ENCODE results near the gene RAB11FIP4. TPM values are rescaled to one million over a fixed set of nuclear protein-coding genes. Genes with fewer than 3 reads are reported as not detected.

Gene RAB11FIP4
- total and polyA plus RNA-seq, 2 of the 8 experiments (the other 6 are each of a cell fraction or from before 2014, with no cell fraction given) = 21.7 to 53.2 TPM

- TF ChIP-seq RFX5 (IDR thresholded peaks at IDR 0.05; ENCODE audit: borderline replicate concordance, low read depth, low read length) = no peak
- no peak for TF ChIP-seq EGR1 (IDR thresholded peaks at IDR 0.05; ENCODE audit: borderline replicate concordance, low read depth, low read length)
- no peak for TF ChIP-seq EZH2 (IDR thresholded peaks at IDR 0.05; ENCODE audit: low read depth, low read length, severe bottlenecking)
- TF ChIP-seq, protein P1, sequence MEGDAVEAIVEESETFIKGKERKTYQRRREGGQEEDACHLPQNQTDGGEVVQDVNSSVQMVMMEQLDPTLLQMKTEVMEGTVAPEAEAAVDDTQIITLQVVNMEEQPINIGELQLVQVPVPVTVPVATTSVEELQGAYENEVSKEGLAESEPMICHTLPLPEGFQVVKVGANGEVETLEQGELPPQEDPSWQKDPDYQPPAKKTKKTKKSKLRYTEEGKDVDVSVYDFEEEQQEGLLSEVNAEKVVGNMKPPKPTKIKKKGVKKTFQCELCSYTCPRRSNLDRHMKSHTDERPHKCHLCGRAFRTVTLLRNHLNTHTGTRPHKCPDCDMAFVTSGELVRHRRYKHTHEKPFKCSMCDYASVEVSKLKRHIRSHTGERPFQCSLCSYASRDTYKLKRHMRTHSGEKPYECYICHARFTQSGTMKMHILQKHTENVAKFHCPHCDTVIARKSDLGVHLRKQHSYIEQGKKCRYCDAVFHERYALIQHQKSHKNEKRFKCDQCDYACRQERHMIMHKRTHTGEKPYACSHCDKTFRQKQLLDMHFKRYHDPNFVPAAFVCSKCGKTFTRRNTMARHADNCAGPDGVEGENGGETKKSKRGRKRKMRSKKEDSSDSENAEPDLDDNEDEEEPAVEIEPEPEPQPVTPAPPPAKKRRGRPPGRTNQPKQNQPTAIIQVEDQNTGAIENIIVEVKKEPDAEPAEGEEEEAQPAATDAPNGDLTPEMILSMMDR (IDR thresholded peaks at IDR 0.05; ENCODE audit: control extremely low read depth in 1 of 3, insufficient read depth in 1 of 3, low read depth in 1 of 3, low read length in 3 of 3) = no peak
- TF ChIP-seq CTBP2 (IDR thresholded peaks at IDR 0.05; ENCODE audit: borderline replicate concordance, insufficient read depth, insufficient read length, low read length) = no peak
- TF ChIP-seq CREB1 (IDR thresholded peaks at IDR 0.05) = no peak
- TF ChIP-seq BRCA1 (IDR thresholded peaks at IDR 0.05; ENCODE audit: low read depth, low read length) = no peak
- no peak for TF ChIP-seq CHD2 (IDR thresholded peaks at IDR 0.05; ENCODE audit: low read length)
Measured at GRCh38 chr17:31411707-31412285, 20.3 kb downstream of the RAB11FIP4 start (continued).
